GM23248 (cell line): Measurements from ENCODE around the gene SEMA6D. TPM values are rescaled to one million over a fixed set of nuclear protein-coding genes. Genes with fewer than 3 reads are reported as not detected.

Experiments
- DNase-seq: peaks from one replicate; pipeline ENCODE4 v3.0.0-alpha.2; 2015
- H2AFZ ChIP-seq: fragments of 200-600 bp; sonication (generic); 2 replicates; pipeline ENCODE4 v1.6.1; 2016; ENCODE audit warnings: antibody characterized with exemption
- H3F3A ChIP-seq: fragments of 200-600 bp; sonication (generic); 2 replicates; pipeline ENCODE4 v1.6.1; 2016; ENCODE audit warnings: mild to moderate bottlenecking, antibody characterized with exemption, mixed run types; ENCODE audit not compliant: insufficient read depth
- H3K27ac ChIP-seq: fragments of 200-600 bp; sonication (generic); 2 replicates; pipeline ENCODE4 v1.5.1; 2016; ENCODE audit warnings: mild to moderate bottlenecking
- H3K27me3 ChIP-seq: fragments of 200-600 bp; sonication (generic); replicated peaks from 2 replicates; pipeline ENCODE4 v1.6.1; 2016; ENCODE audit warnings: mild to moderate bottlenecking; ENCODE audit not compliant: insufficient read depth
- H3K36me3 ChIP-seq: fragments of 200-600 bp; sonication (generic); 2 replicates; pipeline ENCODE4 v1.6.1; 2016; ENCODE audit warnings: low read depth, mild to moderate bottlenecking
- H3K4me1 ChIP-seq: fragments of 200-600 bp; sonication (generic); 2 replicates; pipeline ENCODE4 v1.6.1; 2016; ENCODE audit warnings: mild to moderate bottlenecking; ENCODE audit not compliant: insufficient read depth
- H3K4me2 ChIP-seq: fragments of 200-600 bp; sonication (generic); one replicate; pipeline ENCODE4 v1.6.1; 2016; ENCODE audit warnings: mild to moderate bottlenecking; ENCODE audit not compliant: unreplicated experiment
- H3K4me3 ChIP-seq: fragments of 200-600 bp; sonication (generic); 2 replicates; pipeline ENCODE4 v1.5.1; 2016; ENCODE audit warnings: mild to moderate bottlenecking
- H3K79me2 ChIP-seq: fragments of 200-600 bp; sonication (generic); 2 replicates; pipeline ENCODE4 v1.6.1; 2016; ENCODE audit warnings: mild to moderate bottlenecking; ENCODE audit not compliant: insufficient read depth
- H3K9ac ChIP-seq: fragments of 200-600 bp; sonication (generic); 2 replicates; pipeline ENCODE4 v1.6.1; 2016; ENCODE audit warnings: mild to moderate bottlenecking
- H3K9me2 ChIP-seq: fragments of 200-600 bp; sonication (generic); 2 replicates; pipeline ENCODE4 v1.6.1; 2016; ENCODE audit warnings: mixed run types, mild to moderate bottlenecking, moderate library complexity; ENCODE audit not compliant: insufficient read depth
- H3K9me3 ChIP-seq: fragments of 200-600 bp; sonication (generic); one replicate; pipeline ENCODE4 v1.6.1; 2017; ENCODE audit warnings: low read depth
- H4K20me1 ChIP-seq: fragments of 200-600 bp; sonication (generic); 2 replicates; pipeline ENCODE4 v1.6.0; 2016; ENCODE audit not compliant: insufficient read depth
- EZH2 ChIP-seq: fragments of 200-600 bp; sonication (generic); IDR thresholded peaks from 2 replicates; pipeline ENCODE4 v1.6.1; 2018; ENCODE audit warnings: antibody characterized with exemption, mild to moderate bottlenecking; ENCODE audit not compliant: insufficient read depth, poor library complexity, severe bottlenecking
- EZH2phosphoT487 ChIP-seq: fragments of 200-600 bp; sonication (generic); IDR thresholded peaks from 2 replicates; pipeline ENCODE4 v1.6.1; 2018; ENCODE audit warnings: antibody characterized with exemption, moderate library complexity, mild to moderate bottlenecking, low read depth; ENCODE audit not compliant: insufficient read depth
- WGBS, 2 experiments: methylation state at CpG; one replicate each; pipeline ENCODE4 v1.1.6; 2015 to 2017; ENCODE audit warnings: low lambda C conversion rate in 2 of 2, low coverage in 1 of 2; ENCODE audit errors: missing lambda C conversion rate in 2 of 2; 5-methylcytosine and 5-hydroxymethylcytosine counted together
- in situ Hi-C: fragments of 300-500 bp; cut with MboI; formaldehyde crosslinking; loops from 2 replicates; pipeline ENCODE4 v1.15.0; 2020
- polyA plus RNA-seq: library from polyadenylated mRNA; unstranded; fragments of >200 nt; fragmentation: Nextera tagmentation; extraction: Ambion mirVana; gene quantifications from 2 replicates; pipeline ENCODE4 v1.2.1, GENCODE V29; 2016
- total RNA-seq: library from RNA; depleted of rRNA; stranded (reverse); fragments of >200 nt; shearing (Covaris generic); gene quantifications from 2 replicates; pipeline ENCODE4 v1.2.3, GENCODE V29; 2014

SEMA6D gene
- total and polyA plus RNA-seq, 2 experiments from 2014 or later, result 0.86 to 1.4 TPM

- Histone ChIP-seq H3K9me2 (no peaks in the 10 kb centered on the region), H3K79me2 (no peaks in the 10 kb centered on the region), H3K27ac (no peak overlapping the region), H4K20me1 (no peaks in the 10 kb centered on the region), H3K27me3 (no peaks in the 10 kb centered on the region), H3F3A (no peaks in the 10 kb centered on the region), H2AFZ (no peak overlapping the region), H3K4me1 (0 out of 2 replicates have a peak, but pooled peaks cover 3% of the 10 kb centered on the region), H3K36me3 (no peaks in the 10 kb centered on the region), H3K9ac (no peak overlapping the region), H3K4me2 (no peak overlapping the region), H3K9me3 (no peaks in the 10 kb centered on the region), H3K4me3 (no peak overlapping the region)
- no peak for DNase-seq
- in situ Hi-C loops, result loop anchor here (25.0 kb wide), 1 partner anchor 556 kb away; no protein-coding TSS in a partner anchor
- no peak for TF ChIP-seq EZH2
- no peak for TF ChIP-seq EZH2phosphoT487
- 86 to 87% methylated on average over 3 of the region's 3 CpGs for WGBS, 2 experiments
Measured at GRCh38 chr15:47731230-47731629, 13.9 kb downstream of the SEMA6D start.

GRCh38 chr15:47732248-47732647 lies 14.9 kb downstream of the SEMA6D start:
- Histone ChIP-seq H3K36me3 (no peaks in the 10 kb centered on the region), H3F3A (no peaks in the 10 kb centered on the region), H3K27me3 (no peaks in the 10 kb centered on the region), H3K4me2 (no peak overlapping the region), H3K79me2 (no peaks in the 10 kb centered on the region), H3K9me3 (no peaks in the 10 kb centered on the region), H3K9ac (no peak overlapping the region), H4K20me1 (no peaks in the 10 kb centered on the region), H3K9me2 (no peaks in the 10 kb centered on the region), H2AFZ (no peak overlapping the region), H3K27ac (no peak overlapping the region), H3K4me1 (0 out of 2 replicates have a peak, but pooled peaks cover 2% of the 10 kb centered on the region), H3K4me3 (no peak overlapping the region)
- TF ChIP-seq EZH2phosphoT487 (no peak), EZH2 (no peak)
- in situ Hi-C loops, result loop anchor here (25.0 kb wide), 1 partner anchor 555 kb away; no protein-coding TSS in a partner anchor
- DNase-seq, result no peak
- 76 to 84% methylated on average over 1 of the region's 1 CpG for WGBS, 2 experiments

GRCh38 chr15:47733085-47733484 lies 15.8 kb downstream of the SEMA6D start:
- in situ Hi-C loops, result loop anchor here (25.0 kb wide), 1 partner anchor 554 kb away; no protein-coding TSS in a partner anchor
- H3K9me3 ChIP-seq, result no peaks in the 10 kb centered on the region
- H3K4me1 ChIP-seq, result peaks cover 8% of the 10 kb centered on the region; the same call in 1 of the 2 replicates
- no peak overlapping the region for H2AFZ ChIP-seq
- H3K4me2 ChIP-seq, result no peak overlapping the region
- no peaks in the 10 kb centered on the region for H3K36me3 ChIP-seq
- no peaks in the 10 kb centered on the region for H3F3A ChIP-seq
- no peak overlapping the region for H3K27ac ChIP-seq
- H3K79me2 ChIP-seq, result no peaks in the 10 kb centered on the region
- H4K20me1 ChIP-seq, result no peaks in the 10 kb centered on the region
- no peaks in the 10 kb centered on the region for H3K27me3 ChIP-seq
- WGBS, 2 experiments, result 92 to 95% methylated on average over 2 of the region's 2 CpGs
- TF ChIP-seq EZH2 (no peak), EZH2phosphoT487 (no peak)
- no peak overlapping the region for H3K9ac ChIP-seq
- H3K9me2 ChIP-seq, result no peaks in the 10 kb centered on the region
- no peak for DNase-seq
- no peak overlapping the region for H3K4me3 ChIP-seq

- Histone ChIP-seq H2AFZ (0 out of 2 replicates have a peak overlapping the region, but pooled peaks have one; percentile 19), H3K27ac (no peak overlapping the region), H3K4me3 (no peak overlapping the region), H3F3A (no peaks in the 10 kb centered on the region), H3K9ac (no peak overlapping the region), H3K4me2 (no peak overlapping the region), H4K20me1 (no peaks in the 10 kb centered on the region), H3K79me2 (no peaks in the 10 kb centered on the region), H3K36me3 (no peaks in the 10 kb centered on the region), H3K4me1 (peaks cover 8% of the 10 kb centered on the region; the same call in 1 of the 2 replicates), H3K27me3 (no peaks in the 10 kb centered on the region), H3K9me3 (no peaks in the 10 kb centered on the region), H3K9me2 (no peaks in the 10 kb centered on the region)
- in situ Hi-C loops, result loop anchor here (25.0 kb wide), 1 partner anchor 551 kb away; no protein-coding TSS in a partner anchor
- TF ChIP-seq EZH2 (no peak), EZH2phosphoT487 (no peak)
- DNase-seq, result no peak
- WGBS, 2 experiments, result 83 to 88% methylated on average over 3 of the region's 3 CpGs
Measured at GRCh38 chr15:47736143-47736786, 19.0 kb downstream of the SEMA6D start.
